Bronchial epithelial cell (primary cell): ENCODE measurements around the gene KIZ. TPM values are rescaled to one million over a fixed set of nuclear protein-coding genes. Genes with fewer than 3 reads are reported as not detected.

ENCODE experiments used
- DNase-seq: peaks from one replicate; pipeline ENCODE4 v3.0.0-alpha.2; 2010; ENCODE audit warnings: low read depth
- FAIRE-seq: peaks from 2 replicates; lab custom pipeline; 2011; peaks lifted over from hg19 to GRCh38; lab: Jason Lieb, UNC
- H3K27me3 ChIP-seq: 2 replicates; pipeline ENCODE4 v1.5.1; 2011; ENCODE audit warnings: low read length; ENCODE audit not compliant: control insufficient read depth, insufficient read depth
- H3K36me3 ChIP-seq: 2 replicates; pipeline ENCODE4 v1.5.1; 2011; ENCODE audit warnings: low read length; ENCODE audit not compliant: control insufficient read depth, insufficient read depth
- H3K4me3 ChIP-seq: 2 replicates; pipeline ENCODE4 v1.5.1; 2011; ENCODE audit warnings: mild to moderate bottlenecking, low read depth, low read length, control low read depth
- CTCF ChIP-seq: IDR thresholded peaks from 2 replicates; pipeline ENCODE4 v1.5.1; 2011; ENCODE audit warnings: mild to moderate bottlenecking, moderate library complexity, low read length, control low read depth, inconsistent platforms; ENCODE audit not compliant: insufficient read depth, severe bottlenecking
- total RNA-seq: library from RNA; depleted of rRNA; stranded (reverse); fragments of >200 nt; gene quantifications from 2 replicates; pipeline ENCODE4 v1.2.1, GENCODE V29; 2014

Gene KIZ
- total RNA-seq, 1 donor from 2014 or later = 12.9 TPM

GRCh38 chr20:21155268-21155667, 29.4 kb downstream of the KIZ start:
- no peak for FAIRE-seq
- DNase-seq = no peak
- no peaks in the 10 kb centered on the region for H3K36me3 ChIP-seq
- H3K27me3 ChIP-seq = no peaks in the 10 kb centered on the region
- TF ChIP-seq CTCF = no peak
- H3K4me3 ChIP-seq = no peak overlapping the region

- DNase-seq (peak; percentile 60), FAIRE-seq (no peak)
- Histone ChIP-seq H3K36me3 (no peaks in the 10 kb centered on the region), H3K4me3 (no peak overlapping the region), H3K27me3 (no peaks in the 10 kb centered on the region)
- no peak for TF ChIP-seq CTCF
Observed at GRCh38 chr20:21156266-21156665, 30.4 kb downstream of the KIZ start.

DNA sequence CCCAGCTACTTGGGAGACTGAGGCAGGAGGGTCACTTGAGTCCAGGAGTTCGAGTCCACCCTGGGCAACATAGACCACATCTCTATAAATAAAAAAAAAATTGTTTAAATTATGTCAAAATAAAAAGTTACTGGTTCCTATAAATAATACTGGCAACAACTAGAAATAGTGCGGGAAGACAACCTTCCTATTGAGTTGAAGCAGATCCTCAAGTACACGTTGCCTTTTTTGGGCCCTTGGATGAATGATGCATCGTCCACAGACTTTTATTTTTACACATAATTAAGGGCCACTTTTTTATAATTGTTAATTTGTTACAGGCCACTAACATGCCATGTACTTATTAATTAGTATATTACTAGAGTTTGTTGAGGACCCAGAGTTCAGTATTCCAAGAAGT, 31.1 kb downstream of the KIZ start:
- no peak for FAIRE-seq
- Histone ChIP-seq H3K4me3 (no peak overlapping the region), H3K36me3 (no peaks in the 10 kb centered on the region), H3K27me3 (no peaks in the 10 kb centered on the region)
- no peak for TF ChIP-seq CTCF
- DNase-seq = no peak

- Histone ChIP-seq H3K4me3 (no peak overlapping the region), H3K27me3 (no peaks in the 10 kb centered on the region), H3K36me3 (no peaks in the 10 kb centered on the region)
- FAIRE-seq = peak; percentile 52
- DNase-seq = no peak
- TF ChIP-seq CTCF = no peak
Observed at GRCh38 chr20:21159658-21160380, 33.9 kb downstream of the KIZ start.

DNA sequence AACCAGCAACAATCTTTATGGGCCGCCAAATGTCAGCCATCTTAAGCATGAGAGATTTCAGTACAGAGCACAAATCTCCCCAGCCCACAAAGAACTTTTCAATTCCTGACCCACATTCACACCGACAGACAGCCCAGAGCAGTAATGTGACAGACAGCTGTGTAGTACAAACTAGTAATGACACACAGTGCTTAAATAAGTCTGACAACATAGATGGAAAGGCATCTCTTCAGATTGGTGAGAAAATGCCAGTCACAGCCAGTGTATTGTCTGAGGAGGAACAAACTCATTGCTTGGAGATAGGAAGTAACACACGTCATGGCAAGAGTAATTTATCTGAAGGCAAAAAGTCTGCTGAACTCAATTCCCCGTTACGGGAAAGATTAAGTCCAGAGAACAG, 36.0 kb downstream of the KIZ start:
- no peaks in the 10 kb centered on the region for H3K27me3 ChIP-seq
- DNase-seq = no peak
- FAIRE-seq = no peak
- no peak for TF ChIP-seq CTCF
- no peak overlapping the region for H3K4me3 ChIP-seq
- no peaks in the 10 kb centered on the region for H3K36me3 ChIP-seq

- FAIRE-seq (peak; percentile 82), DNase-seq (peak; percentile 95)
- no peak for TF ChIP-seq CTCF
- H3K27me3 ChIP-seq = no peaks in the 10 kb centered on the region
- H3K4me3 ChIP-seq = peak overlapping the region; percentile 23
- H3K36me3 ChIP-seq = no peaks in the 10 kb centered on the region
Observed at GRCh38 chr20:21162631-21163030, 36.7 kb downstream of the KIZ start.
